ENCODE results near the gene PYCR2.
"Not testable (repeated sequence)": the region's sequence is repeated elsewhere in the genome, so short reads cannot be mapped to it uniquely, and the experiment has no call there.

PYCR2 gene

DNA sequence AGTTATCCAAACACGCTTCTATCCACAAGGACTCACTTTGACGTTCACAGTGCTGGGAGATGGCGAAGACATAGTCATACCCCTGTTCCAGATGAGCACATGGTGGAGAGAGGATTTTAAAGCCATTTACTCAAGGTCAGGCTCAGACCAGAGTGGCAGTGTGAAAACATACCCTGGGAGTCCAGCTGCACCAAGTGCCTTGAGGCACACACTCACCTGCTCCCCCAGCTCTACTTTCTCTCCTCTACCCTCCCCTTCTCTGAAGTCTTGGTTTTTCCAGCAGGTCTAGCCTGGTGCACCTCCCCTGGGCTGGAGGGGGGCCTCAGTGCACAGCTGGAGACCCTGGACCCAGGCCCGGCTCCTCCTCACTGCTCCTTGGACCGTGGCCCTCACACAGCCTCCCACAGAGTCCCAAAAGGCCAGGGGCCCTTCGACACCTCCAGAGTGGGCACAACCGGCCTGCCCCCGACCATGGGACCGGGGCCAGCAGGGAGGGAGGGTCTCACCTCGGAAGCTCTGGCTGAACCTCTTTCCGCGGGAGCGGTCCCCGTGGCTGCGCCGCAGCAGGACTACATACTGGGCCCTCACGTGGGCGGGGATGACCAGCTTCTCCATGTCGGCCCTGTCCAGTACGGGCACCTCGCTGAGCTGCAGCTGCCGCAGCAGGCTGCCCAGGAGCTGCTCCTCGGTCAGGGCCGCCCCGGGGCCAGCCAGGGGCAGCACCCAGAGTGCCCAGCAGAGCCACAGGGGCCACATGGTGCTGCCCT is 16.5 kb upstream of the PYCR2 start:
- ChIA-PET POLR2A (ENCODE audit: low non-redundant PET) (no interaction called here), CTCF (interaction anchor here (0.6 to 1.0 kb wide), 3 partner anchors 35 to 478 kb away, joined by 3 to 4 read pairs (median 4); no protein-coding TSS in a partner anchor)
- no peak for DNase-seq (ENCODE audit: low spot score)

DNA sequence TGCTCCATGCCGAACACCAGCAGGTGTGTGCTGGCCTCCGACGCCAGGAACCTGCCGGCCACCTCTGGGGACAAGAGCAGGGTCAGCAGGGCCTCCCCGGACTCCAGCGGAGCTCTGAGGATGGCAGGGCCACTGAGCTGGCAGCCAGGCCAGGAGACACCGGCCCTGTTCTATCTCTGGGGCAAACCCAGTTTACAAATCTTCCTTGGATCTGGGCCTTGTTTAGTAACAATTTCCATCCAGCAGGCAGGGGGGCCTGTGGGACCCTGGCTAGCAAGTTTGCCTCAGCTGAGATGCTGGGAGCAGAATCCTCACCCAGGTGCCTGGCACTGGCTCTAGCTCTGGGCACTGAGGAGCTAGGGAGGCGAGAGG is 15.9 kb upstream of the PYCR2 start:
- H3K27ac ChIP-seq; CTCF ChIA-PET; POLR2A ChIA-PET (ENCODE audit: low non-redundant PET); DNase-seq (ENCODE audit: low spot score): not testable (repeated sequence)

More for the DNA sequence above, 16.5 kb upstream of the PYCR2 start:
- no peak for TF ChIP-seq CTCF (conservative IDR thresholded peaks at IDR 0.05; ENCODE audit: low read depth)
- no peak overlapping the region for H3K27ac ChIP-seq

- POLR2A ChIA-PET (ENCODE audit: low non-redundant PET), result not testable (repeated sequence)
Observed at GRCh38 chr1:225939097-225939938, 15.3 kb upstream of the PYCR2 start.

DNA sequence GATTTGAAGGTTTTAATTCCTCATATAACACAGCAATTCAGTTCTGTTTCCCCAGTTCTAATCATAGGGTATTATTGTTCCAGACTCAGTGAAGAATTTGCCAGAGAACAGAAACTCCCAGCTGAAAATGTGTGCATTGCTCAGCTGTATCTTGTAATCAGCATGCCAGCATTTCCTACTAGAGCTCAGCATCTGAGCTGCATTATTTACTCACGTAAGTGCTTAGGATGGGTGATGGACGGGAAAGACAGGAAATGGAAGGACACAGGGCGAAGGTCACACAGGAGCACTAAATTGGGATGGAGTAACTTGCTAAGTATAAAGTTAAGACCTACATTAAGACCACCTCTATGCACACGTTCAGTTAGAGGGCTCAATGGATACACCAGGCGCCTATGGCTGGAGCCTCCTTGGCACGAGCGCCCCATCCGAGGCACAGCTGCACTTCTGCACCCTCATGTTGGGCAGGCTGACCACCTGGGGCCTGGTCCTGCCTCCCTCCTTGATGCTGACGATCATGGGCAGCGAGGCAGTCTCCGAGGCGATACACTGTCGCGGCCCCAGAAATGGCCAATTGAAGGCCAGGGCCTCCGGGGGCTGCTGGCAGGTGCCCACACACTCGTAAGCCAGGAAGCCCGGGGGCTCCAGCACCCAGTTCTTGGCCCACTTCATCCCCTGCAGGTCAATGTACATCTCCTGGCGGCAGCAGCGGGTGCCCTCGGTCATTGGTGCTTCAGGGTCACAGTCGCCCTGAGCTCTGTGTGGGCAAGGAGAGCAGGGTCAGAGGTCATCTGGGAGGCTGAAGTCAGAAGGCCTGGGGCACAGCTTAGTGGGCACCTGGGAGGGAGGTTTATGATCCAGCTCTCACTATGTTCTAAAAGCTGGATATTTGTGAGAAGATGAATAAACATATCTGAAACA is 13.3 kb upstream of the PYCR2 start:
- no peak for DNase-seq (ENCODE audit: low spot score)
- ChIA-PET POLR2A (ENCODE audit: low non-redundant PET) (interaction anchor here (0.5 to 1.2 kb wide), 2 partner anchors 54 to 62 kb away, joined by 4 to 6 read pairs; partner anchors contain the start of gene SDE2), CTCF (interaction anchor here (1.2 to 1.4 kb wide), 2 partner anchors 26 to 60 kb away, joined by 5 read pairs; no protein-coding TSS in a partner anchor)
- H3K27ac ChIP-seq, result no peak overlapping the region
- no peak for TF ChIP-seq CTCF (conservative IDR thresholded peaks at IDR 0.05; ENCODE audit: low read depth)

More at GRCh38 chr1:225939097-225939938, 15.3 kb upstream of the PYCR2 start:
- DNase-seq (ENCODE audit: low spot score); H3K27ac ChIP-seq; CTCF ChIA-PET: not testable (repeated sequence)

DNA sequence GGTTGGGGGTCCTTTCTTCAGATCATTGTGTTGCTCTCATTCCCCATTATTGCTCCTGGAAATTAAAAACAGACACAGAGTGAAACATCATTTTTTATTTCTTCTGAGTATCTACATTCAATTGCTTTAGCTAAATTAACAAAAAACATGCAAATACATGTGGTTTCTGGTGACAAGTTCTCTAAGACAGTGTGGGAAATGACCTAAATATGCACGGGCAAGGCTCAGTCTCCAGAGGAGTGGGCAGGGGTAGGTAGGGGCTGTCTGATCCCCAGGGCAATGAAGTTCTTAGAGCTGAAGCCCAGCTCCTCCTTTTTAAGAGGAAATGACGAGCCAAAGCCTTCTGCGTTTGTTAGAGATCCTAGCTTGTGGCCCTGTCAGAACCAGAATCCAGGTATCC is 12.5 kb upstream of the PYCR2 start:
- no peak overlapping the region for H3K27ac ChIP-seq
- CTCF ChIA-PET, result interaction anchor here (0.5 kb wide), 1 partner anchor 133 kb away, joined by 3 read pairs; no protein-coding TSS in a partner anchor
- POLR2A ChIA-PET (ENCODE audit: low non-redundant PET), result interaction anchor here (0.5 to 1.2 kb wide), 2 partner anchors 53 to 63 kb away, joined by 4 to 6 read pairs; partner anchors contain the start of gene SDE2

GRCh38 chr1:225936086-225936485 is 12.0 kb upstream of the PYCR2 start:
- ChIA-PET CTCF (interaction anchor here (0.5 to 0.7 kb wide), 2 partner anchors 14 to 134 kb away, joined by 3 to 4 read pairs; no protein-coding TSS in a partner anchor), POLR2A (ENCODE audit: low non-redundant PET) (interaction anchor here (1.2 kb wide), 1 partner anchor 63 kb away, joined by 6 read pairs; the partner anchor contains the start of gene SDE2)
- H3K27ac ChIP-seq, result peak overlapping the region; percentile 24
- DNase-seq (ENCODE audit: low spot score), result not testable (repeated sequence)

More for the DNA sequence above, 12.5 kb upstream of the PYCR2 start:
- DNase-seq (ENCODE audit: low spot score), result no peak
- no peak for TF ChIP-seq CTCF (conservative IDR thresholded peaks at IDR 0.05; ENCODE audit: low read depth)

DNA sequence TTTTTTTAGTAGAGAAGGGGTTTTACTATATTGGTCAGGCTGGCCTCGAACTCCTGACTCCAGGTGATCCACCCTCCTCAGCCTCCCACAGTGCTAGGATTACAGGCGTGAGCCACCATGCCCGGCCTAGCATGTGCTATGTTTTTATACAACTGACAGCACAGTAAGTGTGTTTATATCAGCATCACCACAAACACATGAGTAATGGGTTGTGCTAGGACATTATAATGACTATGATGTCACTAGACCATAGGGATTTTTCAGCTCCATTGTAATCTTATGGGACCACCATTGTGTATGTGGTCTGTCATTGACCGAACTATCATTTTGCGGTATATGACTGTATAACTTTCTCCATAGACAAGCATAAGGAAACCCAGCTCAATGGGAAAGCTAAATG is 10.7 kb upstream of the PYCR2 start:
- POLR2A ChIA-PET (ENCODE audit: low non-redundant PET), result no interaction called here
- CTCF ChIA-PET, result no interaction called here
- TF ChIP-seq CTCF (conservative IDR thresholded peaks at IDR 0.05; ENCODE audit: low read depth), result no peak
- no peak overlapping the region for H3K27ac ChIP-seq
- DNase-seq (ENCODE audit: low spot score), result no peak
